Upper lobe of right lung (tissue), 1 donor: Measurements from ENCODE around the gene ODR4. TPM values are rescaled to one million over a fixed set of nuclear protein-coding genes. Genes with fewer than 3 reads are reported as not detected.
"Not testable (repeated sequence)": the region's sequence is repeated elsewhere in the genome, so short reads cannot be mapped to it uniquely, and the experiment has no call there.

Experiments
- ATAC-seq: fragments of 200-7000 bp; cut with Tn5 transposase; one replicate; pipeline ENCODE4 v1.9.1; 2020; ENCODE audit warnings: mild to moderate bottlenecking, moderate library complexity
- DNase-seq: peaks from one replicate; pipeline ENCODE4 v3.0.0-alpha.2; 2020
- H3K27ac ChIP-seq: fragments of 200-600 bp; one replicate; pipeline ENCODE4 v1.8.0; 2022
- H3K27me3 ChIP-seq: fragments of 200-600 bp; one replicate; pipeline ENCODE4 v1.8.0; 2022; ENCODE audit warnings: mild to moderate bottlenecking
- H3K36me3 ChIP-seq: fragments of 200-600 bp; one replicate; pipeline ENCODE4 v1.8.0; 2022
- H3K4me1 ChIP-seq: fragments of 200-600 bp; one replicate; pipeline ENCODE4 v1.8.0; 2022
- H3K4me3 ChIP-seq: fragments of 200-600 bp; one replicate; pipeline ENCODE4 v1.8.0; 2022; ENCODE audit warnings: mild to moderate bottlenecking
- H3K9me3 ChIP-seq: fragments of 200-600 bp; one replicate; pipeline ENCODE4 v1.8.0; 2022
- CTCF ChIP-seq: fragments of 200-600 bp; IDR thresholded peaks from one replicate; pipeline ENCODE4 v1.8.0; 2022; ENCODE audit warnings: antibody characterized with exemption
- intact Hi-C: fragments of 100-400 bp; cut with DNase I; formaldehyde crosslinking; loops from one replicate; pipeline ENCODE4 v1.11.0; 2022
- total RNA-seq: library from RNA; stranded (reverse); fragmentation: NEBNext Ultra II Directional; extraction: Animal tissue kit (Norgen Biotek cat#: 25700); gene quantifications from one replicate; pipeline ENCODE4 v1.2.1, GENCODE V29; 2021
- donor health status: DM: no; HTN: yes; CAD: no; lungs with severe emphysema.

The ODR4 gene
- total RNA-seq, 1 donor from 2014 or later: 21.6 TPM

GRCh38 chr1:186461014-186461413 is 85.4 kb downstream of the ODR4 start, which contains the start of gene PDC:
PDC (minus strand) TSS chr1:186461114; CDS start chr1:186449459, 11,655 bp downstream.
- intact Hi-C loops: no loop called here
- ATAC-seq (no peak), DNase-seq (no peak)
- Histone ChIP-seq H3K36me3 (no peaks in the 10 kb centered on the region), H3K4me3 (no peak within 1 kb of the TSS), H3K27me3 (no peaks in the 10 kb centered on the region), H3K9me3 (no peaks in the 10 kb centered on the region), H3K4me1 (no peaks in the 10 kb centered on the region), H3K27ac (no peak within 1 kb of the TSS)
- TF ChIP-seq CTCF: no peak

DNA sequence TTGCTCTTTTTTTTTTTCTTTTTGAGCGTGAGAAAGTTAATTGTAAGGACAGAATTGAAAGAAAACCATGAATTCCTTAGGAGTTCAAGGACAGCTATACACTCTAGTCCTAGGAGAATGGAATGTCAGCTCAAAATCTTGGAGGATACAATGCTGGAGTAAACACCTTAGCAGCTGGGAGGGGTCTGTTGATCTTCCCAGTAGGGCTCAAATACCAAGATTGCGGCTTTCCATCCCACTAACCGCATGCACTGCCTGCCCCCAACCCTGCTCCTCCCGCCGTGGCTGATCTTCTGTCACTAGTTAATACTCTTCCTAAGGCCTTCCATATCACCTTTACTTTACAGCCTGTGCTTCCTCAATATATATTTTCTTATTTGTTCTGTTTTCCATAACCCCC is 87.9 kb downstream of the ODR4 start:
- ATAC-seq: no peak
- no peaks in the 10 kb centered on the region for H3K36me3 ChIP-seq

DNA sequence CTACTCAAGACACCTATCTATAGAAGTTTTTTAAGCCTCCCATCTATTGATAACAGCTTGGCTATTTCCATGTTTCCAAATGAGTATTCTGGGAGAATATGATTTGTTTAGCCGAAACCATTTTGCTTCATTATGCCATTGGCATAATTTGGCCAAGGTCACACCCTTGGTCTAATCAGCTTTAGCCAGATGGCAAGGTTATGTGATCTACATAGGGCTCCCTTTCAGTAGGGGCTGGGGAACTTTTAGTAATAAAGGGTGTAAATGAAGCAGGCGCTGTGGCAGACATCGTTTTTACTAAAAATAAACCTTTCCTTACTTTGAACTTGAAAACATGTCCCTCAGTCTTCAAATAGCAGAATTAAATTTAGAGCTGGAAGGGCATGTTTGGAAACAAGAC is 88.3 kb downstream of the ODR4 start:
- no peaks in the 10 kb centered on the region for H3K27me3 ChIP-seq
- intact Hi-C loops: no loop called here
- ATAC-seq (no peak), DNase-seq (no peak)
- H3K4me3 ChIP-seq: no peak overlapping the region
- H3K27ac ChIP-seq: no peak overlapping the region
- H3K36me3 ChIP-seq: no peaks in the 10 kb centered on the region
- TF ChIP-seq CTCF: no peak
- H3K4me1 ChIP-seq: no peaks in the 10 kb centered on the region
- H3K9me3 ChIP-seq: no peaks in the 10 kb centered on the region

More for the DNA sequence above, 87.9 kb downstream of the ODR4 start:
- Histone ChIP-seq H3K4me3 (no peak overlapping the region), H3K9me3 (no peaks in the 10 kb centered on the region), H3K27me3 (no peaks in the 10 kb centered on the region), H3K4me1 (no peaks in the 10 kb centered on the region), H3K27ac (no peak overlapping the region)
- DNase-seq: no peak
- TF ChIP-seq CTCF: no peak
- intact Hi-C loops: no loop called here

- DNase-seq, H3K9me3 ChIP-seq, H3K4me1 ChIP-seq, H3K36me3 ChIP-seq, H3K27me3 ChIP-seq, H3K4me3 ChIP-seq, ATAC-seq, intact Hi-C loops, H3K27ac ChIP-seq: not testable (repeated sequence)
These were observed 89.9 kb downstream of the ODR4 start for GRCh38 chr1:186465491-186465890.

GRCh38 chr1:186465946-186466345 is 90.3 kb downstream of the ODR4 start:
- TF ChIP-seq CTCF: no peak
- Histone ChIP-seq H3K4me3 (no peak overlapping the region), H3K27ac (no peak overlapping the region), H3K27me3 (no peaks in the 10 kb centered on the region), H3K36me3 (no peaks in the 10 kb centered on the region), H3K9me3 (no peaks in the 10 kb centered on the region), H3K4me1 (no peaks in the 10 kb centered on the region)
- intact Hi-C loops: no loop called here
- ATAC-seq (no peak), DNase-seq (no peak)

Other genes starting within 250 kb of the ODR4 start
- 47.8 TPM for gene PRG4, start 79.6 kb upstream of the ODR4 start, total RNA-seq
- gene TPR, start 585 bp upstream of the ODR4 start, total RNA-seq: 83.4 TPM
- not detected for gene PDC, start 85.3 kb downstream of the ODR4 start, total RNA-seq